Activated T-helper 1 cell treated with Interleukin-2 at 50 U/mL for 16 hours (primary cell): Measurements from ENCODE around the gene ATP4A.
A peak's percentile ranks its signal among the peaks of the same experiment; 100 is the strongest.

Experiments used
- DNase-seq: peaks from one replicate; pipeline ENCODE4 v3.0.0-alpha.2; 2020; ENCODE audit warnings: low read depth

The ATP4A gene

GRCh38 chr19:35524181-35524837 is 39.1 kb downstream of the ATP4A start:
- no peak for DNase-seq

GRCh38 chr19:35522745-35523327 is 40.6 kb downstream of the ATP4A start:
- no peak for DNase-seq

GRCh38 chr19:35521124-35521743 is 42.2 kb downstream of the ATP4A start:
- no peak for DNase-seq

DNA sequence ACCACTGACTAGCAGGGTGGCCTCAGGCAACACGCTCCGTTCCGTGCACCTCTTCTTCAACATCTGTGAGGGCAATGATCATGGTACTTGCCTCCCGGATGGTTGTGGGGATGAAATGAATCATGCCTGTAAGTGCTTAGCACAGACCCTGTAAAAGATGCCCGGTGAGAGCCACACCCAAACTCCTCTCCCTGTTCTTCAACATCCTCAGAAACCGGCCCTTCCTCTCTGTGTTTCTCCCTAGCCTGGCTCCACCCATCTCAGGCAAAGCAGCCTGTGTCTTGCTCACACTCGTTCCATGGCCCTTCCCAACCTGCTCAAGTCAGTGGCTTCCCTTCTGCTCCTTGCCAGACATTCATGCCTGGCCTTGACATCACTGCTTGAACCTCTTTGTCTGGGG is 44.2 kb downstream of the ATP4A start:
- DNase-seq = no peak

GRCh38 chr19:35518313-35518712 is 45.1 kb downstream of the ATP4A start:
- no peak for DNase-seq

DNA sequence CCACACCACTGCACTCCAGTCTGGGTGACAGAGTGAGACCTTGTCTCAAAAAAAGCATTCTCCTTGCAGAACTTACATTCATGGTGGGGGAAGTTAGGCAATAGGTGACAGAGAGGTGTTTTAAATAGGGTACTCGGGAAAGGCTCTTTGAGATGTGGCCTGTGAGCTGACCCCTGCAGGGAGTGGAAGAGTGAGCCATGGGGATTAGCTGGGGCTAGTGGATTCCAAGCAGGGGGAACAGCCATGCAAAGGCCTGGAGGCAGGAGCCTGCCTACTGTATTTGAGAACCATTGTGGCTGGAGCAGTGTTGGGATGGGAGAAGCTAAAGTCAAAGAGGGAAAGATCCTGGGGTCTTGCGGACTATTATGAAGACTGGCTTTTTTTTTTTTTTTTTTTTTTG is 46.1 kb downstream of the ATP4A start:
- DNase-seq = no peak

- no peak for DNase-seq
These were observed 47.1 kb downstream of the ATP4A start for GRCh38 chr19:35516310-35516709.

GRCh38 chr19:35514282-35514809 is 49.1 kb downstream of the ATP4A start:
- no peak for DNase-seq

- DNase-seq = no peak
These were observed 49.7 kb downstream of the ATP4A start, which contains the start of gene DMKN for GRCh38 chr19:35513628-35514281. Gene DMKN (minus strand): TSS chr19:35513649. CDS start chr19:35513475, 174 bp downstream.

GRCh38 chr19:35512831-35513627 is 50.4 kb downstream of the ATP4A start:
- DNase-seq = no peak

DNA sequence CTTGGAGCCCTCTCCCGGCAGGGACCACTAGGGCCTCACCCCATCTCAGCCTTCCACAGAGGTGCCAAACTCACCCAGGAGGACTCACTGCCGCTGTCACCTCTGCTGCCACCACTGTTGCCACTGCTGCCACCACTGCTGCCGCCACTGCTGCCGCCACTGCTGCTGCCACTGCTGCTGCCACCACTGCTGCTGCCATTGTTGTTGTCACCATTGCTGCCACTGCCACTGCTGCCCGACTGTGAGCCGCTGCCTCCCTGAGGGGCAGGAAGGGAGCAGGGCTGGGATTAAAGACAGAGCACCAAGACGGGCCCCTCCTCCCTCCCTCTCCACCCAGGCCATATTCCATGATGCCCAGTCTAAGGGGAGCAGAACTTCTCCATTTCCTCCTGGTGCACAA is 52.1 kb downstream of the ATP4A start:
- no peak for DNase-seq

DNA sequence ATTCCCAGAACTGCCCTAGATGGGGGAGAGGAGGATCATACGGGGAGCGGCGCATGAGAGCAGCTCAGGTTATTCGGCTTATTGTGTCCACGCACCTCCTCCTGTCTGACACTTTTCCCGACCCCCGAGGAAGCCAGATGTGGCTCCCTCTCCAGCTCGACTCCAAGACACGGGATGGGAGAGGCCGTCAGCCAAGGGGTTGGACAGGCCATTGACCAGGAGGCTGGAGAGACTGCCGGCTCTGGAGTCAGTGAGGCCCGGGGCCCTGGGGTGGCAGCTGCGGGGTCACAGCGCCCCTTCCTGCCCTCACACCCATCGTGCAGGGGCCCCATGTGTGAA is 52.9 kb downstream of the ATP4A start:
- DNase-seq = no peak

GRCh38 chr19:35509861-35510625 is 53.4 kb downstream of the ATP4A start:
- peak; percentile 56 for DNase-seq

- DNase-seq = peak; percentile 9
These were observed 54.3 kb downstream of the ATP4A start for GRCh38 chr19:35509018-35509652.

DNA sequence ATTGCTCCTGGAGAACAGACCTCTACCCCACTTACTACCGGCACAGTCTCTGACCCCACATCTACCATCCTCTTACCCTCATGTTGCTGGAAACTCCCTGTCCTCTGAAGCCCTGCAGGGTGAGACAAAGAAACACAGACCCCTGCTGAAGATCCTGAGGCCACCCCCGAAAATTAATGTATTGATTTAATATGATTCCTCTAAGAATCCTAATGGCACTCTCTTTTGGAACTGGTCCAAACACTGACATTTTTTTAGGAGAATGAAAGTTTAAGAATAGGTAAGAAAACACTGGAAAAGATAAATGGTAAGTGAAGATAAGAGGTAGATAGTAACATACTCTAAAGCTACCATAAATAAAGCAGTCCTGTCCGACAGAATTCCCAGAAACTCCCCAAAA is 55.3 kb downstream of the ATP4A start:
- no peak for DNase-seq

DNA sequence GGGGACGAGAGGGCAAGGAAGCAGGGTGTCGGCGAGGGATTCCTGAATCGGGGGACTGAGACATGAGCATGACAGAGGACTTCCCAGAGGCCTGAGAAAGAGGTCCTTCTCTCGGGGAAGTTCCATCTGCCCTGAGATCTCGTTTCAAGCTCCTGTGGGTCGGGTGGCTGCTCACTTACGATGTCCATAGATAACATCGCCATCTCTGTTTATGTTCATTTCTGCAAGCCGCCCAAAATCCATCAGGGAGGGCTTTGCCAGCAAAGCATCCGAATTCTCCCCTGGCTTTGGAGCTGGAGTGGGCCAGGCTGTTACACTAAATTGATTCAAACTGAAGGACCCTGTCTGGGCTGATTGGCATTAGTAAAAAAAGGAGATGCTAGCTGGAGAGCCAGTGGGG is 55.9 kb downstream of the ATP4A start:
- no peak for DNase-seq

DNA sequence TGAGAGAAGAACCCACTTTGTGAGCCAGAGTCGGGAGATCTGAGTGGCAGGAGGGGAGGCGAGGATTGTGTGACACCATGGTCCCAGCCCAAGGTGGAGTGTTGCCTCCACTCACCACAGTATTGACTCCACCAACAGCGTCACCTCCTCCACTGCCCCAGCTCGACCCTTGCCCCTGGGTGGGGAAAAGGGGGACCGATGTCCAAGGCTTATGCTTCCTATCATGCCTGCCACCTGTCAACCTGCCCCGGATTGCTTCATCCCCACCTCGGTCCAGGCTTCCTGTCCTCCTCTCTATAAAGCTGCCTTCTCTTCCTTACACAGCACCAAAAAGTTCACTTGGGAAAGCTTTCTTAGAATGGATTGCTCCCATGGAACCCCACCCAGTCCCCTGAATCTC is 57.4 kb downstream of the ATP4A start:
- DNase-seq = no peak

DNA sequence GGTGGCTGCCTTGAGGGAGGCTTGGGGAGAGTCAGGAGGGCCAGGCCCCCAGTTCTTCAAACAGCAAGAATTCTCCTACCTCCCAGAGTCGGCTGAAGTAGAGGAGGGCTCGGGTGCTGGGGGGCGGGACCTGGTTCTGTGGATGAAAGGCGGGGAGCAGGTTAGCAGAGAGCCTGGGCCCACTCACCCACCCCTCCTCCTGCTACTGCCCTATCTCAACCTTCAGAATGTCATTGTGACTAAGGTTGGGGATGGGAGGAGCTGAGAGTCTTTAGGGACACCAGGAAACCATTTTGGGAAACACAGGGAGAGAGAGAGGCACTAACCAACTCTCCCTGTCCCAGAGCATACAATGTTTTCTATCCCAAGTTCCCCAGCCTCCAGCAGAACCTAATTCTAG is 60.7 kb downstream of the ATP4A start:
- DNase-seq = no peak

DNA sequence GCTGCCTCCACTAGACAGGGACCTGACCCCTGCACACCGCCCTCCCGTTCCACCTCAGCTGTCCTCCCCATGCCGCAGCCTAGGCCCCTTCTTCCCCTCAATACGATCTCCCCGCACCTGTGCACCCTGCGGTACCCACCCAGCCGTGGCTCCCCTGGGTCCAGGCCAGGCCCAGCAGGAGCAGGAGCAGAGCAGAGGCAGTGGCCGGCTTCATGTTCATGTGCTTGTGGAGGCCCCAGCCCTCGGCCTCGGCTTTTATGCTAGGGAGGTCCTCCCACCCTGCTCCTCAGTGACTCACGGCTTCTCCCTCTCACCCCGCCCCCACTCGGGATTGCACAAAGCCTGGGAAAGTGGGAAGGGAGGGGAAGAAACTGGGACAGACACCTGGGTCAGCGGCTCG is 61.8 kb downstream of the ATP4A start:
- no peak for DNase-seq

DNA sequence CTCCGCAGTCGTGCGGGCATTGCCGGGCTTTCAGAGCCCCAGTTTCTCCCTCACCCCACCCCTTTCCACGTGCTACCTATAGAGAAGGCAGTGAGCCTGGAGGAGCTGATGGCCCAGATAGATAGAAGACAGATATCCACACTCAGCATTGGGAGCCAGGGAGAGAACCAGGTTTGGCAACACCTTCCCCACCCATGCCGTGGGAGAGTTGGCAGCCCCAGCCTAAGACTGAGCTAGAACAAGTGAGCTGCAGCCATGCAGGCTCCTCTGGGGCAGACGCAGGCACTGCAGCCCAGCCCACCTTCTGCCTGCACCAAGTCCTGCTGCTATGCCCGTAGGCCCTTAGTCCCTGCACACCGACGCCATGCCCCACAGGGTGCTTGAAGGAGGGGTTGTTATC is 62.8 kb downstream of the ATP4A start:
- no peak for DNase-seq
